ENCODE results near the gene LETM1.

LETM1 gene

DNA sequence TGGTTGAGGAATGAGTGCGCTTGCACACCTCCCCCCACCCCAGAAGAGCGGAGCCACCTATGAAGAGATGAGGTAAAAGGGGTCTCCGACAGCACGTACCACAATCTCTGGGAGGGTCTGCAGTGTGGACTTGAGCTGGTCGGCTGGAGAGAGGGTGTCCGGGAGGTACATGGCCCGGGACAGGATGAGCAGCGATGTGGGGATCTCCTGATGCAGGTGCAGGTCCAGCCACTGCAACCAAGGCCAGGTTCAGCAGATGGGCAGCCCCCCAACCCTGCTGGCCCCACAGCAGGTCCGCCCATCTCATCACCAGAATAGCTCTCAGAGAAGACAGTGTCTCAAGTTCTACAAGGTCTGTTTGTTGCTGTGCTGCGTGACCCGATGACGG, 32.4 kb downstream of the LETM1 start:
- TF ChIP-seq CREB5 (CRISPR knock-in tag; IDR thresholded peaks at IDR 0.05; ENCODE audit: low read depth): no peak
- TF ChIP-seq, protein P1, sequence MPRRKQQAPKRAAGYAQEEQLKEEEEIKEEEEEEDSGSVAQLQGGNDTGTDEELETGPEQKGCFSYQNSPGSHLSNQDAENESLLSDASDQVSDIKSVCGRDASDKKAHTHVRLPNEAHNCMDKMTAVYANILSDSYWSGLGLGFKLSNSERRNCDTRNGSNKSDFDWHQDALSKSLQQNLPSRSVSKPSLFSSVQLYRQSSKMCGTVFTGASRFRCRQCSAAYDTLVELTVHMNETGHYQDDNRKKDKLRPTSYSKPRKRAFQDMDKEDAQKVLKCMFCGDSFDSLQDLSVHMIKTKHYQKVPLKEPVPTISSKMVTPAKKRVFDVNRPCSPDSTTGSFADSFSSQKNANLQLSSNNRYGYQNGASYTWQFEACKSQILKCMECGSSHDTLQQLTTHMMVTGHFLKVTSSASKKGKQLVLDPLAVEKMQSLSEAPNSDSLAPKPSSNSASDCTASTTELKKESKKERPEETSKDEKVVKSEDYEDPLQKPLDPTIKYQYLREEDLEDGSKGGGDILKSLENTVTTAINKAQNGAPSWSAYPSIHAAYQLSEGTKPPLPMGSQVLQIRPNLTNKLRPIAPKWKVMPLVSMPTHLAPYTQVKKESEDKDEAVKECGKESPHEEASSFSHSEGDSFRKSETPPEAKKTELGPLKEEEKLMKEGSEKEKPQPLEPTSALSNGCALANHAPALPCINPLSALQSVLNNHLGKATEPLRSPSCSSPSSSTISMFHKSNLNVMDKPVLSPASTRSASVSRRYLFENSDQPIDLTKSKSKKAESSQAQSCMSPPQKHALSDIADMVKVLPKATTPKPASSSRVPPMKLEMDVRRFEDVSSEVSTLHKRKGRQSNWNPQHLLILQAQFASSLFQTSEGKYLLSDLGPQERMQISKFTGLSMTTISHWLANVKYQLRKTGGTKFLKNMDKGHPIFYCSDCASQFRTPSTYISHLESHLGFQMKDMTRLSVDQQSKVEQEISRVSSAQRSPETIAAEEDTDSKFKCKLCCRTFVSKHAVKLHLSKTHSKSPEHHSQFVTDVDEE (CRISPR knock-in tag; IDR thresholded peaks at IDR 0.05): no peak
- no peak for TF ChIP-seq TOX (CRISPR knock-in tag; IDR thresholded peaks at IDR 0.05; ENCODE audit: borderline replicate concordance)
- no peak for TF ChIP-seq ESRRG (CRISPR knock-in tag; IDR thresholded peaks at IDR 0.05)
- no peak for TF ChIP-seq ZNF565 (CRISPR knock-in tag; conservative IDR thresholded peaks at IDR 0.05; ENCODE audit: low read depth)
- no peak for TF ChIP-seq PPARA (CRISPR knock-in tag; IDR thresholded peaks at IDR 0.05; ENCODE audit: borderline replicate concordance)
- TF ChIP-seq SNAI2 (CRISPR knock-in tag; IDR thresholded peaks at IDR 0.05): no peak
- TF ChIP-seq OSR1 (CRISPR knock-in tag; IDR thresholded peaks at IDR 0.05): no peak
- no peak for TF ChIP-seq GLIS3 (CRISPR knock-in tag; IDR thresholded peaks at IDR 0.05)
- no peak for TF ChIP-seq TCF4 (CRISPR knock-in tag; IDR thresholded peaks at IDR 0.05; ENCODE audit: borderline replicate concordance)
- TF ChIP-seq, protein P2, sequence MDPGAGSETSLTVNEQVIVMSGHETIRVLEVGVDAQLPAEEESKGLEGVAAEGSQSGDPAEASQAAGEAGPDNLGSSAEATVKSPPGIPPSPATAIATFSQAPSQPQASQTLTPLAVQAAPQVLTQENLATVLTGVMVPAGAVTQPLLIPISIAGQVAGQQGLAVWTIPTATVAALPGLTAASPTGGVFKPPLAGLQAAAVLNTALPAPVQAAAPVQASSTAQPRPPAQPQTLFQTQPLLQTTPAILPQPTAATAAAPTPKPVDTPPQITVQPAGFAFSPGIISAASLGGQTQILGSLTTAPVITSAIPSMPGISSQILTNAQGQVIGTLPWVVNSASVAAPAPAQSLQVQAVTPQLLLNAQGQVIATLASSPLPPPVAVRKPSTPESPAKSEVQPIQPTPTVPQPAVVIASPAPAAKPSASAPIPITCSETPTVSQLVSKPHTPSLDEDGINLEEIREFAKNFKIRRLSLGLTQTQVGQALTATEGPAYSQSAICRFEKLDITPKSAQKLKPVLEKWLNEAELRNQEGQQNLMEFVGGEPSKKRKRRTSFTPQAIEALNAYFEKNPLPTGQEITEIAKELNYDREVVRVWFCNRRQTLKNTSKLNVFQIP (CRISPR knock-in tag; IDR thresholded peaks at IDR 0.05; ENCODE audit: borderline replicate concordance, low read depth): no peak
- no peak for TF ChIP-seq CSDC2 (CRISPR knock-in tag; IDR thresholded peaks at IDR 0.05)
- TF ChIP-seq ISL1 (CRISPR knock-in tag; IDR thresholded peaks at IDR 0.05): no peak
- no peak for TF ChIP-seq ZNF8 (CRISPR knock-in tag; IDR thresholded peaks at IDR 0.05)
- no peak for TF ChIP-seq ARNTL (CRISPR knock-in tag; IDR thresholded peaks at IDR 0.05; ENCODE audit: borderline replicate concordance, low read depth)
- TF ChIP-seq RARB (CRISPR knock-in tag; IDR thresholded peaks at IDR 0.05): no peak
- TF ChIP-seq ZC3H10 (CRISPR knock-in tag; IDR thresholded peaks at IDR 0.05): no peak
- TF ChIP-seq ZFP3 (CRISPR knock-in tag; IDR thresholded peaks at IDR 0.05): no peak
- TF ChIP-seq, protein P3, sequence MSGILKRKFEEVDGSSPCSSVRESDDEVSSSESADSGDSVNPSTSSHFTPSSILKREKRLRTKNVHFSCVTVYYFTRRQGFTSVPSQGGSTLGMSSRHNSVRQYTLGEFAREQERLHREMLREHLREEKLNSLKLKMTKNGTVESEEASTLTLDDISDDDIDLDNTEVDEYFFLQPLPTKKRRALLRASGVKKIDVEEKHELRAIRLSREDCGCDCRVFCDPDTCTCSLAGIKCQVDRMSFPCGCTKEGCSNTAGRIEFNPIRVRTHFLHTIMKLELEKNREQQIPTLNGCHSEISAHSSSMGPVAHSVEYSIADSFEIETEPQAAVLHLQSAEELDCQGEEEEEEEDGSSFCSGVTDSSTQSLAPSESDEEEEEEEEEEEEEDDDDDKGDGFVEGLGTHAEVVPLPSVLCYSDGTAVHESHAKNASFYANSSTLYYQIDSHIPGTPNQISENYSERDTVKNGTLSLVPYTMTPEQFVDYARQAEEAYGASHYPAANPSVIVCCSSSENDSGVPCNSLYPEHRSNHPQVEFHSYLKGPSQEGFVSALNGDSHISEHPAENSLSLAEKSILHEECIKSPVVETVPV (CRISPR knock-in tag; IDR thresholded peaks at IDR 0.05): no peak
- TF ChIP-seq BACH2 (CRISPR knock-in tag; IDR thresholded peaks at IDR 0.05; ENCODE audit: borderline replicate concordance): no peak
- ATAC-seq: no peak

- ATAC-seq: no peak; the same call in 2 of the 3 replicates
- TF ChIP-seq, protein P2 (CRISPR knock-in tag; IDR thresholded peaks at IDR 0.05; ENCODE audit: borderline replicate concordance, low read depth): no peak
- no peak for TF ChIP-seq ISL1 (CRISPR knock-in tag; IDR thresholded peaks at IDR 0.05)
- no peak for TF ChIP-seq ZNF565 (CRISPR knock-in tag; conservative IDR thresholded peaks at IDR 0.05; ENCODE audit: low read depth)
Observed at GRCh38 chr4:1822568-1823544, 33.1 kb downstream of the LETM1 start.

Measured in SK-N-SH treated with all-trans-retinoic acid at 6 μM for 48 hours (cell line).